HG03439 (cell line): ENCODE measurements around the gene HINT2.

Experiments used
- ATAC-seq: cut with Tn5 transposase; IDR thresholded peaks from one replicate; pipeline ENCODE4 v1.9.1; 2021; ENCODE audit warnings: mild to moderate bottlenecking, moderate library complexity; ENCODE audit not compliant: unreplicated experiment

The HINT2 gene

DNA sequence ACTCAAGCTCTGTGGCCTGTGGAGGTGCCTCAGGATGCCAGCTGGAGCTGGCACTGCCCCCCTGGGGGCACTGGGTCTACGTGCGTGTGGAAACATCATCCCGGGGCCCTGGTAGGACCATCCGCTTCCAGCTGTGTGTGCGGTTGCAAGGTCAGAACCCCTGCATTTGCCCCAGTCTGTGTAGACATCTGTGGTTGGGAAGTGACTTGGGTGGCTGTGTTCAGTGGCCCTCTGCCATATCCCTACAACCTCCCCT lies 26.7 kb upstream of the HINT2 start:
- no peak for ATAC-seq

DNA sequence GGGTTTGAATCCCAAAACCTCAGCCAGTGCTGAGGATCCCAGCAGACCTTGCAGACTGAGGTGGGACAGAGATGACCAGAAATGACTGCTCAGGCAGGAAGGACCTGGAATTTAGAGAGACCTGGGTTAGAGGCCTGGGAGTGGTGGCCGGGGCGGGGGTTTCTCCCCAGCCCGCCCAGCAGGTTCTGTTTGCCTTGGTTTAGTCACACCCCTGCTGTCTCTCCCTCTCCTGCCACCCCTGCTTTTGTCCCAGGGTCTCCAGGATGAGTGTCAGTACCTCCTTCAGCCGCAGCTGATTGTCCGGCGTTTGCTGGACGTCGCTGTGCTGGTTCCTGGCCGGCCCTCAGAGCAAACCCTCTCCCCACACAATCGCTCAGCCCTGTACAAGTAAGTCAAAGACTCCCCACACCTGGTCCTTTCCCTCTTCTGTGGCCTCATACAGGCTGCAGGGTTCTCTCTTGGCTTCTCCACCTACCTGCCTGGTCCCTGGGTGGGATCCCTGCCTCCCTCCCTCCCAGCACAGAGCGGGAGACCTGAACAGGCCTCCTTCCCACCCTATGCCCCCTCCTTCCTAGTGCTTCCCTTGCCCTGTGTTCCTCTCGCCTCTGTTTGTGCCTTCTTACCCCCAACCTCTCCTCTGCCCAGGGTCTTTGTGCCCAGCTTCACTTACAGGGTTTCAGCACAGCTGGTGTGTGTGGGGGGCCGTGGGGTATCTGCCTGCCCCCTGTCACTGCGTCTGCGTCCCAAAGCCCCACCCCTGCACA lies 26.2 kb upstream of the HINT2 start:
- ATAC-seq = no peak

DNA sequence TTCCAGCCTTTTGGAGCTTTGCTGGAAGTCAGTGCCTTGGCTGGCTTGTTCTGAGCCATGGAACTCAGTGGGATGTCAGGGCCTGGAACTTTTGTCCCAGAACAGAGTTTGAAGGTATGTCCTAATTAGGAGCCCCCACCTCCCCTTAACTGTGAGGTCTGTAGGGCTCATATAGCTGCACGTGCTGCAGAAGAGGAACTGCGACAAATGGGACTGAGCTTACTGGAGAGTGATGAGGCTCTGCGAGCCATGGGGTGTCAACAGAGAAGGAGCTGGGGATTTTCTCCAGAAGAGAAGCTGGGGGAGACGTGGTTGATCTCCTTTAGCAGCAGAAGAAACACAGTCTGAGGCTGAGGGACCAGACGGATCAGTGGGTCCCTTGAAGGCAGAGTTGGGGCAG lies 25.1 kb upstream of the HINT2 start:
- no peak for ATAC-seq

DNA sequence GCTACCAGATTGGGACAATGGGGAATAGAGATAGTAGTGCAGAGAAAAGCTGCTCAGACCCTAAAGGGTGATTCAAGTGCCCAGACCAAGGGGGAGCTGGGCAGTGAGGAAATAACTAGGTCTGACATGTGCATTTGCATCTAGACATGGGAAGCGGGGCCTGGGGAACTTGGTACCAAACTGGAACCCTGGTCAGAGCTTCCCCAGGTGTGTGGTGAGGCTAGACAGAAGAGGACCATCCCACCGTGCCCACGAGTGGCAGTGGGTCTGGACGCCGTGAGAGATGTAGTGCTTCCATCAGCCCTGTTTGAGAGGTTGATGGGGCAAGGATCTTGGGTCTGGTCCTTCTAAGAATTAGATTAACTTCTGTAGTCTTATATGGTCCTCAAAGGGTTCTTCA lies 21.8 kb upstream of the HINT2 start:
- no peak for ATAC-seq

DNA sequence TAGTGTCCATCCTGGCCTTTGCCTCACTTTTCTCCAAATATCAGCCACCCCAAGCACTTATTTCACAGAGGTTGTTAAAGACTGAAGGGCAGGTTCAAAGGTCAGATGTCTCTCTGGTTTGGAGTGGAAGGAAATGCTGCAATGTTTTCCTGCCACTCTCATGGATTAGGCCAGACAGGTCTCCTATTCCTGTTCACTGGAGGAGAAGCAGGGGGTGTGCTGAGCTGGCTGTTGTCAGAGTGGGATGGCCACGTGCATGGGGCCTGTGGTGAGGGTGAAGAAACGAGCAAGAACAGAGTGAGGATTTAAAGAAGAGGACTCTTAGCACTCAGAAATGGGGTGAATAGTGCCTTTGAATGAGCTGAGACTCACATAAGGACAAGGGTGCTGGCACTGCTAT lies 20.9 kb upstream of the HINT2 start:
- ATAC-seq = no peak

DNA sequence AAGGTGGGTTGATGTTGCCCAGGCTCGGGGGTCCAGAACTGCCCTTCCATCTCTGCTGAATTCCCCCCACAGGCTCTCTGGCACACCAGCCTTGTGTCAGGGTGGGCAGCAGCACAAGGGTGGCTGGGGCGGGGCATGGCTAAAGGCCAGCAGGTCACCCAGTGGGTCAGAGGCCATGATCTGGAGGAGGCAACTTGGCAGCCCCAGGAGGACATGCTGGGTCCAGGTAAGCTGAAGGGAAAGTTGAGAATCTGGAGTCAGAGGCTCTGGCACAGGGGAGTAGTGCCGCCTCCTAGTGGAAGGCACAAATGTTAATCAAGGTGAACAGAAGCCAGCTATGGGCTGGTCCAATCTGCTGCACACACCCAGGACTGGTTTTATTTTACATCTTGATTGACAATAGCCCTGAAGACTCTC lies 20.4 kb upstream of the HINT2 start:
- no peak for ATAC-seq

DNA sequence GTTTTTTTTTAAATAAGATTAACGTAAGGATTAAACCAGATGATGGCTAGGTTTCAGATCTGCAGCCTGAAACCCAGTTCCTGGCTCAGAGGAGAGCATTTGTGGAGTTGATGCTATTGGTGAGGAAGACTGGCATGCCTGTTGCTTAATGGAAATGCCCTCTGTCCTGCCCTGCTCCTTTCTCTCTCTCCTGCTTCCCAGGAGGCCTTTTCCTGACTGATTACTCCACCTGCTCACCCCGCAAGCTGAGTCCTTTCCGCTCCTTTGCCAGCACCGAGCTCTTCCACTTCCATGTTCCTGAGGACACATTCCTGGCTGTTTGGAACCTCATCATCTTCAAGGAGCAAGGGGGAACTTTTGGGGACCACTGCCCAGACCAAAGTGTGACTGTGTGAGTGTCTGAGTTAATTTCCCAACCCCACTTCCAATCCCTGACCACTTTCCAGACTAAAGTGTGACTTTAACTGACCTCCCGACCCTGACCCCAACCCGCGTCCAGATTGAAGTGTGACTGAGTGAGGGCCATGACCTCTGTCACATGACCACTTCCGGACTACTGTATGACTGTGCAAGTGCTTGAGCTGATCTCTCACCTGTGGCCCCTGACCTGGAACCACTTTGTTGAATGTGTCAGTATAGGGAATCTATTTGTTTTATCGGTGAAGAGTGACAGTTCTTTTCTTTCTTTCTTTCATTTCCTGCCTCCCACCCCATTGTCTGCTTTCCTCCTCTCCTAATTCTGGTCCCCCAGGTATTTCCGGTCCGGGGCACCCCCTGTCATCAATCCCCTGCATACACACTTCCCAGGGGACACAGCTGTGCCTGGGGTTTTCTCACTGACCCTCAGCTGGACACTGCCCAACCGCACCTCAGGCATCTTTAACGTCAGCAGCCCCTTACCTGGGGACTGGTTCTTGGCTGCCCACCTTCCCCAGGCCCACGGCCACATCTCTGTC lies 19.7 kb upstream of the HINT2 start:
- ATAC-seq = no peak

DNA sequence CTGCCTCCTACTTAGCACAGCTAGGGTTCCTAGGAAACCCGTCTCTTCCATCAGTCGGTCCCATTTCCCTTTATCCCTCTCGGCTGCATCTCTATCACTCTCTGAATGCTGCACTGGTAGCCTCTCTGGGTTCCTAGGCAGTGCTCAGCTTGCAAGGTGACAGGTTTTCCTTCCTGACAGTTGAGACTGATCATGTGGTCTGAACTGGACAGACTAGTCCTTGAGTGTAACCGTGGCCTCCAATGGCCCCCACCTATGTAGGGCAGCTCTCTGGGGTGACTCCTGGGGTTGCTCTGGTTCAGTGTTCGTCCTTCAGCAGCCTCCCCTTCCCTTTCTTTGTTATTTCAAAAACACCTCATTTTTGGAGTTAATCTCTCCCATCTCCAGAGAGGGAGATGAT lies 18.0 kb upstream of the HINT2 start:
- no peak for ATAC-seq

DNA sequence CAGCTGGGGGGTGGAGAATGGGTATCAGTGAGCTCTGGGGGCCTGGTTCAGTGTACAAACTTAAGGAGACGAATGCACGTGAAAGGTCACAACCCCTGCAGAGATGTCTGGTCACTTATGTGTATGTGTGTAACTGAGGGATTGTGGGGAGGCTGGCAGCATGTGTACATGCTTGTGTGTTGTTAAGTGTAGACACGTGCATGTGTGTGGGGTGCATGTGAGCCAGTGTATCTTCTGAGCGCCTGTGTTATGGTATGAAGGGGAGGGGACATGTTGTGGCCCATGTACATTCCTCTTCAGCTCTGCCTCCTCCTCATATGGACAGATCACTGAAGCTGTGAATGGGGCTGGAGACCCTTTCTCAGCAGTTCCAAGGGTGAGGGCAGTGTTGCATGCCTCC lies 16.2 kb upstream of the HINT2 start:
- ATAC-seq = no peak

DNA sequence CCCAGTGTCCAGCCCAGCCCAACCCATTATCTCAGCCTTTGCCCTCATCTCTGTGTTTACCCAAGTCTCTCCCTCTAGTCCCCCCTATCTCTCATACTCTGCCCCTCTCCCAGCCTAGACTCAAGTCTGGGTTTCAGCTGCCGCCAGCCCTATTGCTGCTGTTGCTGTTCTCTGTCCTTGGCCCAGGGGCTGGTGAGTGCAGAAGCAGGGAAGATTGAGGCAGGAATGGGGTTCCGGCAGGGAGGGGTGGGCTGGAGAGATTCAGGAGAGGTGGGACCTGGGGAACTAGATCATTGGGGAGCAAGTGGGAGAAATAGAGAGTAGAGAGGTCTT lies 14.9 kb upstream of the HINT2 start:
- ATAC-seq = no peak

DNA sequence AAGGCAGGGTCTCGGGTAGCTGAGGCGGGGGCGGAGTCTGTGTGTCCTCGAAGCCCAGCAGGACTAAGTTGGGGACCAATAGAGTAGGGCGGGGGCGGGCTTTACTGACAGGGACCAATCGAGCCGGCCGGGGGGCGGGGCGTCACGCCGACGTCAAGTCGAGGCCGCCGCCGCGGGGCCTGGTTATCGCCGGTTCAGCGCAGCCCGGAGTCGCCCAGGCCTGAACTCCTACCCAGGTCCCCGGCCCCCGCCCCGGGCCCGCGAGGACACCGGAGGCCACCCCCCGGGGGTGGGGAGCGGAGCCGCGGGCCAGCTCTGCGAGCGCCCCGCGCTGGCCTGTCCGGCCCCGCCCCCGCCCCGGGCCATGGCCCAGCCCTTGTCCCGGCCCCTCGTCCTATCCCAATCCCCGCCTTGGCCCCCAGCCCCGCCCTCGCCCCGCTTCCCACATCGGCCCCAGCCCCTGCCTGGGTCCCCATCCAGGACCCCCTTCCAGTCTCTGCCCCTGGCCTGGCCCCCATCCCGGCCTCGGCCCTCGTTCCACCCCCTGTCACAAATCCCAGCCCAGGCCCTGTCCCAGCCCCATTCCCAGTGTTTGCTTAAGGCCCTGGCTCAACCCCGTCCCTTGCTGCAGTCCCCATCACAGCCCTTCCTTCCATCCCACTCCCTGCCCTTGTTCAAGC lies 14.4 kb upstream of the HINT2 start, which contains the start of gene TMEM8B:
TMEM8B (plus strand) TSS at position 145 of the 680 bp plus-strand sequence; CDS start at position 365, 220 bp downstream.
- ATAC-seq = peak; percentile 61

DNA sequence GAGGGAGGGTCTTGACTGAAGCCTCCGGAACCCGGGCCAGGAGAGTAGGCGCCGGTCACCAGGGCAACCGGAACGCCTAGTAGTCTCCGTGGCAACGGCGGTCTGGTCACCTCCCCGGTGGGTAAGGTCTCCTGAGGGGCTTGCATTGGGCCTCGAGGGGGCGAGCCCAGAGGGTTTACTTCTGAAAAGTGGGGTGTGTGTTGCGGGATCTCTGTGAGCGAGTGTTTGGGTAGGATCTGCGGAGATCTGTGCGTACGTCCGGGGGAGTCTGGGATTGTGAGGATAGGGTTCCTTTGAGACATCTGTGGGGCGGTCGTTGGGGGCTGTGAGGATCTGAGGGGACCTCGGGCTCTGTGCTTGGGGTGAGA lies 13.9 kb upstream of the HINT2 start, which contains the start of gene FAM221B:
FAM221B (minus strand) TSS at position 17 of the 368 bp plus-strand sequence. CDS start 2,571 bp downstream, outside the sequence.
- no peak for ATAC-seq

DNA sequence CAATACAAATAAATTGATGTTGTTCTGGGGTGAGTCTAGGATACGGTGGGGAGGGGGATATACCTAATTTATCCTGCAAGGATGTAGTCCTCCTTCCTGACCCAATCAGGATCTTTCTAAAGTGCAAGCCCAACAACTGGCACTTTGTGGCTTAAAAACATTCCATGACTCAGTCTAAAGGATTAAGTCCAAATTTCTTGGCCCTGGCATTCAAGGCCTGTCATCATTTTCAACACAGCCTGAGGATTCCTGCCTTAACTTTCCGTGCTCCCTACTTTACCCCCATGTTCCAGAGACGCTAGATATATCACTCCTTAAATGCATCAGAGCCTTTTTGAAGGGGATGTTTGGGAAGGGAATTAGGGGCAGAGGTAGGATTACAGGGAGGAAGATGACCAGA lies 12.6 kb upstream of the HINT2 start:
- no peak for ATAC-seq

DNA sequence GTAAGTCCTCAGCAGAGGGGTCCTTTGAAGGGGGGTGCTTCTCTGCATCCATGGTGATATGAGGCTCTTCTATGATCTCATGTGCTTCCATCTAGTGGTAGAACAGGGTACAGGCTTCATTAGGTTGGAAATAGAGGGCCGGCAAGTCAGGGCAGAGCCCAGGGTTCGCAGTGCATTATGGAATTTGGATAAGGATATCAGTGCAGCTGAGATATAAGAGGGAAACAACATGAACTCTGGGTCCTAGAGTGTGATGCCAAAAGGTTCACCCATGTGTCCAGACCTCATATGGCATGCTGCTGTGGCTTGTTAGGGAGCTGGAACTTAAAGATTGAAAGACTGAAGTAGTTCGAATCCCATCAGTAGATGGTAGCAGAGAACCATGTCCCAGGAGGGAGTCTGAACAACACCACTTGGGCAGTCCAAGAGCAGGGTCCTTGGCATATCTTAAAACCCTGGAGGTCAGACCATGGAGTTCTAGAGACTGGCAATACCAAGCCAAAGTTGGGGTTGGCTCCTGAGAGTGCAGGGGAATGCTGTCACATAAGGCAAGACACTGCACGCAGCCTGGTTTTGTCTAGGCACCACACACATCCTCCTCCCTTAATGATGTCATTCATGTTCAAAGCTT lies 11.3 kb upstream of the HINT2 start:
- peak; percentile 62 for ATAC-seq

DNA sequence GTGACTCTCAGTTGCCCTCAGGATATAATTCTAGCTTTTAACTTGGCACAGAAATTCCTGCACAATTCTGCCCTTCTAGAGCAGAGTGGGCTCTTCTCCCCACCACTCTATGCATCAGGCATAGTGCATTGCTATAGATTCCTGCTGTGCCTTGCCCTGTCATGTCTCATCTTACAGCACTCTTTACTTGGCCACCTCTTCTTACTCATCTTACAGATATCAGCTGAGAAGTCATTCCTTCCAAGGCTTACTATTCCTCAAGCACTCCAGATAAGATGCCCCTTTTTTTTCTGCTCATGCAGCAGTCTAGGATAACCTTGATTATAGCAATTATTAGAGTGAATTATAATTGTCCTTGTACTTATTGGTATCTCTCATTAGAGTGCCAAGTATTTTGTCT lies 8.1 kb upstream of the HINT2 start:
- no peak for ATAC-seq

DNA sequence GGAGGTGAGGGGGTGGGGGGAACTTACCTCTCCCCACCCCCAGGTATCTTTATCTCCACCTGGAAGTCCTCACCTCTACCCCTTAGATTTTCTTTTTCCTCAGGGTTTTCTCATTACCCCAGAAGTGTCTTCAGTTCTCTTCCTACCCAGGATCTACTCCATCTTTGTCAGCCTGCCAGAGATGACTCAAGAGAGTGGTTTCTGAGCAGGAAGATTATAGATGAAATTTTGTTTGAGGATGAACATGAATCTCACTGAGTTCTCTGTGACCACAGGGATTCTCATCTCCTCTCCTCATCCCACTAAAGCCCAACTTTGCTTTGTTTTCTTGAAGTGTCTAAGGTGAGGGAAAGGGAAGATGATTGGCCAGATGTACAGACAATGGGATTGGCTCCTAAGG lies 5.2 kb upstream of the HINT2 start:
- no peak for ATAC-seq

DNA sequence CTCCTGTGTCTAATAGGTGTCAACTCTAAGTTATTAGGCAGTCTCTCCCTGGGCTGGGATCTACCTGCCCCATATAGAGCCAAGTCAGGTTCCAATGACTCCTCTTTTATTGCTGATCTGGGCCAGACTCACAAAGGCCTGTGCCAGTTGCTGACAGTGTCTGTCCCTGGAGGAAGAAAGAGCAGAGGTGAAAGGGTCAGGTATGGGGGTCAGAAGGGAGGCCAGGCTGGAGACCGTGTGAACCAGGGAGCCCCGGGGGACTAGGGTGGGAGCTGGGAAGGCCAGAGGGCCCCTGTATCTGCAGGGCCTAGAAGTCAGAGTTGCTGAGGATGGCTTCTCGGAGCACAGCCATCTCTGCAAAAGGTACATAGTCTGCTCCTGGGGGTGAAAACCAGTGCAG lies 3.5 kb upstream of the HINT2 start:
- no peak for ATAC-seq

DNA sequence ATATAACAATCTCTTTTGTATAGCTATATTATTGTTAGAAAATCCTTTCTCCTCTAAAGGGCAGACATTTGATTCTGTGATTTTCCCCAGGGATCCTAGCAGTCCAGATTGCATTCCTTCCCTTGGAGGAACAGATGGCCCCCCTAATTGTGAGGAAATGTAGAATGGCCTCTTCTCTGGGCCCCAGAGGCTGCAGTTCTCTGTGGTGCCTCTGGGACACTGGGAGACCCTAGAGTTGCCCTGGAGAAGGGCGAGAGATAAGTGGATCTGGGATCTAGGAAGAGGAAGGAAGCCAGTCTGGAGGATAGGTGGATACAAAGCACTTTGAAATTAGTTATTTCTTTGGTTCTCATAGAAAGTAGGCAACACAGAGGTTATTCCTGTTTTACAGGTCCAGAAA lies 1.9 kb upstream of the HINT2 start:
- ATAC-seq = no peak

DNA sequence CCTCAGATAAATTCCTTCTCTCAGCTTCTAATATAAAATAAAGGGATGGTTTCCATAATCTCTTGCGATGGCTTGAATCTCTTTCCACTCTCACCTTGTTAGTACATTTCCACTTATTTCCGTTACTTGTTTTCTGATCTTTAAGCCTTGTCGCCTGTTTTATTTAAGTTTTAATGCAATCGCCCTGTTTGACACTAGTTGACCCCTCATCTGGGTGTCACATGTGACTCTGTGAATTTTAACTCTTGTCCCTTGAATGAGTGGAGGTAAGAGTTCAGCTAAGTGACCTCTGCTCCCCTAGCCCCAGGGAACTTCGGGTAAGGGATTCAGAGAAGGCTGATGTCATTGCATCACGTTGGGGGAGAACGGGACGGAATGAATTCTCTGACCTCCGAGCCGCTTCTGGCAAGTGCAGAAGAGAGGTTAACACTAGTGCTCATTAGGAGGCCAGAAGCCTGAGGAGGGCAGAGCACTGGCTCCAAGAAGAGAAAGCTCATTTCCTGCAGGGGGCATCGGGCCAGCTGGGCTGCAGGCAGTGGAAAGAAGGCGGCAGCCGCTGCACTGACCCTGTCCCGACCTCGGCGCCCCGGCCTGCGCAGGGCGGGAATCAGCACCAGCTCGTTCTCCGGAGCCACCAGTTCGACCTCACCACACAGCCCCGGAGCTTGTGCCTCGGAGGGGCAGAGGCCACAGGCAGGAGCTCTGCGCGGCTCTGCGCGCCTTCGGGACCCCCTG lies 569 bp downstream of the HINT2 start:
- peak; percentile 15 for ATAC-seq

DNA sequence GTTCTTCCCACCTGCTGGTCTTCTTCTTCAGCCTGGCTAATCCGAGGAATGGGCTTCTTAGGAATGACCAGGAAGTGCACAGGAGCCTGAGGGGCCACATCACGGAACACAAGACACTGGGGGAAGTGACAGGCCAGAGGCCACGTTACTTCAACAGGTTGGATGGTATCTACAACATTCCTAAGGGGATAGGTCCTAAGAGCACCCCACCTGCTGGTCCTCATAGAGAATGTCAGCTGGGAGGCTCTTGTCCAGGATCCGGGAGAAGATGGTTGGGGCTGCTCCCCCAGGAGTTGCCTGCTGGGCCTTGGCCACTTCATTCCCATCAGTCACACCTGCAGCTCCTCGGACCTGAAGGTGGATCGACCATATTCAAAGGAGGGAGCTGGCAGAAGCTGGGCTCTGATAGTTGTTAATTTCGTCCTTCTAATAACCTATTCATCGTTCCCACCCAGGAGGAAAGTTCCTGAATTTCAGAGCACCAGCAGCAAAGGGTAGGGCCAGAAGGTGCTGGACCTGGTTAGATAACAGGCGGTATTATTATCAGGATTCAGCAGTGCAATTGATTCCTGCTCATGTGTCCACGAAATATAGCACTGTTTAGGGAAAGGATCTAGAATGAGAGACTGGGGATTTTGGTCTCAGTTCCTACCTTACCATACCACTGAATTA lies 1.3 kb downstream of the HINT2 start:
- ATAC-seq = no peak
